HG02610 (cell line): ENCODE results near the gene CFAP300.

Experiments
- ATAC-seq: cut with Tn5 transposase; IDR thresholded peaks from one replicate; pipeline ENCODE4 v1.9.1; 2021; ENCODE audit warnings: mild to moderate bottlenecking, moderate library complexity; ENCODE audit not compliant: unreplicated experiment

The CFAP300 gene

GRCh38 chr11:102071497-102072472 lies 24.5 kb downstream of the CFAP300 start:
- no peak for ATAC-seq

GRCh38 chr11:102073253-102073652 lies 26.0 kb downstream of the CFAP300 start:
- no peak for ATAC-seq

GRCh38 chr11:102079625-102080024 lies 32.4 kb downstream of the CFAP300 start:
- no peak for ATAC-seq

- ATAC-seq, result no peak
Measured at GRCh38 chr11:102081313-102081712, 34.1 kb downstream of the CFAP300 start.

- ATAC-seq, result no peak
Measured at GRCh38 chr11:102085864-102086551, 38.8 kb downstream of the CFAP300 start.

- ATAC-seq, result no peak
Measured at GRCh38 chr11:102097186-102097585, 49.9 kb downstream of the CFAP300 start.

GRCh38 chr11:102099755-102100154 lies 52.5 kb downstream of the CFAP300 start:
- no peak for ATAC-seq

GRCh38 chr11:102108734-102109440 lies 61.6 kb downstream of the CFAP300 start:
- no peak for ATAC-seq

GRCh38 chr11:102109896-102110760 lies 62.9 kb downstream of the CFAP300 start, which contains the start of gene YAP1:
Gene YAP1, plus strand, starts transcription at chr11:102110447. Its CDS starts 402 bp downstream, at chr11:102110849.
- peak; percentile 89 for ATAC-seq

GRCh38 chr11:102110761-102111010 lies 63.4 kb downstream of the CFAP300 start:
- no peak for ATAC-seq

- no peak for ATAC-seq
Measured at GRCh38 chr11:102111011-102111786, 64.0 kb downstream of the CFAP300 start.

- no peak for ATAC-seq
Measured at GRCh38 chr11:102111787-102112508, 64.7 kb downstream of the CFAP300 start.

- no peak for ATAC-seq
Measured at GRCh38 chr11:102112509-102112821, 65.2 kb downstream of the CFAP300 start.

GRCh38 chr11:102114032-102114431 lies 66.8 kb downstream of the CFAP300 start:
- no peak for ATAC-seq

- no peak for ATAC-seq
Measured at GRCh38 chr11:102115557-102115956, 68.3 kb downstream of the CFAP300 start.

- no peak for ATAC-seq
Measured at GRCh38 chr11:102116453-102117205, 69.4 kb downstream of the CFAP300 start.

GRCh38 chr11:102117472-102118113 lies 70.4 kb downstream of the CFAP300 start:
- no peak for ATAC-seq

GRCh38 chr11:102118937-102119336 lies 71.7 kb downstream of the CFAP300 start:
- no peak for ATAC-seq
